Gastroesophageal sphincter (tissue), 3 donors: ENCODE results near the gene SLC39A11.

Source experiments
- CTCF ChIP-seq, 4 experiments: fragments of 200-600 bp in 2 of 4; fragments of 450-650 bp in 2 of 4; sonication (generic) in 1 of 4; IDR thresholded peaks; one replicate each; pipeline ENCODE4 v1.5.1; 2017 to 2019; ENCODE audit warnings: antibody characterized with exemption in 4 of 4, mild to moderate bottlenecking in 2 of 4, moderate library complexity in 2 of 4
- EP300 ChIP-seq: sonication (generic); formaldehyde crosslinking; IDR thresholded peaks from one replicate; pipeline ENCODE4 v1.6.1; 2017; ENCODE audit warnings: antibody characterized with exemption, mild to moderate bottlenecking
- POLR2A ChIP-seq, 2 donors: fragments of 450-650 bp; IDR thresholded peaks; one replicate each; pipeline ENCODE4 v1.6.1; 2017; ENCODE audit warnings: antibody characterized with exemption in 2 of 2, mild to moderate bottlenecking in 2 of 2, moderate library complexity in 1 of 2

- TF ChIP-seq POLR2A (IDR thresholded peaks at IDR 0.05), result no peak
- TF ChIP-seq CTCF (IDR thresholded peaks at IDR 0.05), result no peak
- TF ChIP-seq EP300, result no peak
Measured at GRCh38 chr17:73039282-73039681, 53.2 kb downstream of the SLC39A11 start.
